ENCODE results near the gene TIMM13. TPM values are rescaled to one million over a fixed set of nuclear protein-coding genes. Genes with fewer than 3 reads are reported as not detected.
A peak's percentile ranks its signal among the peaks of the same experiment; 100 is the strongest.

Gene TIMM13
- total and polyA plus RNA-seq, 3 experiments from 2014 or later = 71.0 to 169 (median 154) TPM

DNA sequence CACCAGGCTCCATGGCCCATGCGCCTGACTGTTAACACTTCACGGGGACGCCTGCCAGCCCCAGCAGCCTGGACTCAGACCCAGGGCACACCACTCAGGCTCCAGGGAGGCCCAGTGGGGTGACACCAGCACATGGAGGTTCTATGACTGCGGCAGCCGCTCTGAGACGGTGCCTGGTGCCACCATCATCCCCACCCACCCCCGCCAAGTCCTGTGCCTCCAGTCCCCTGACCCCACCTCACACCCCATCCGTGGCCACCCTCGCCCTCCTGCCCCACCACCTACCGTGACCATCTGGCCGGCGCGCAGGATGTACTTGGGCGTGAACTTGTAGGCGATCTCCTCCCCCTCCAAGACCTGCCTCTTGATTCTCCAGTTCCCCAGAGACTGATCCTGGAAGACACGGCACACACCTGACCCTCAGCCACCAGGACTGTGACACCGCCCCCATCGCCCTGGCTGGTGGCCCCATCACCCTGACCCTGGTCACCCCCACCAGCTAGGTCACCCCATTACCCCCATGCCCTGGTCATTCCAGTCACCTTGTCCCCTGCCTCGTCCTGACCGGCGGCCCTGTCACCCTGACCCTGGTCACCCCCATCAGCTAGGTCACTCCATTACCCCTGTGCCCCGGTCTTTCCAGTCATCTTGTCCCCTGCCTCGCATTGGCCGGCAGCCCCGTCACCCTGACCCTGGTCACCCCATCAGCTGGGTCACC, 4.9 kb upstream of the TIMM13 start:
- Mint-ChIP-seq H3K27me3 (peaks cover 0 to 3% of the 10 kb centered on the region in 2 donors), H3K27ac (no peak overlapping the region), H3K4me1 (peaks cover 5 to 8% (median 7%) of the 10 kb centered on the region in 3 donors), H3K9me3 (peaks cover 0 to 2% (median 0%) of the 10 kb centered on the region in 5 donors), H3K36me3 (peaks cover 0 to 35% (median 2%) of the 10 kb centered on the region in 3 donors), H3K4me3 (no peak overlapping the region)
- Histone ChIP-seq H3K27me3 (ENCODE audit: insufficient read depth, low read length, poor library complexity, severe bottlenecking) (no peaks in the 10 kb centered on the region), H3K36me3 (ENCODE audit: insufficient read depth, low read length) (no peaks in the 10 kb centered on the region), H3K4me1 (ENCODE audit: insufficient read depth, low read length) (peaks cover 6% of the 10 kb centered on the region), H3K9me3 (ENCODE audit: low read length) (no peaks in the 10 kb centered on the region), H3K27ac (ENCODE audit: low read depth, low read length) (no peak overlapping the region), H3K4me3 (ENCODE audit: low read length) (no peak overlapping the region)
- no peak for DNase-seq
- CTCF ChIA-PET = no interaction called here
- POLR2A ChIA-PET = no interaction called here

DNA sequence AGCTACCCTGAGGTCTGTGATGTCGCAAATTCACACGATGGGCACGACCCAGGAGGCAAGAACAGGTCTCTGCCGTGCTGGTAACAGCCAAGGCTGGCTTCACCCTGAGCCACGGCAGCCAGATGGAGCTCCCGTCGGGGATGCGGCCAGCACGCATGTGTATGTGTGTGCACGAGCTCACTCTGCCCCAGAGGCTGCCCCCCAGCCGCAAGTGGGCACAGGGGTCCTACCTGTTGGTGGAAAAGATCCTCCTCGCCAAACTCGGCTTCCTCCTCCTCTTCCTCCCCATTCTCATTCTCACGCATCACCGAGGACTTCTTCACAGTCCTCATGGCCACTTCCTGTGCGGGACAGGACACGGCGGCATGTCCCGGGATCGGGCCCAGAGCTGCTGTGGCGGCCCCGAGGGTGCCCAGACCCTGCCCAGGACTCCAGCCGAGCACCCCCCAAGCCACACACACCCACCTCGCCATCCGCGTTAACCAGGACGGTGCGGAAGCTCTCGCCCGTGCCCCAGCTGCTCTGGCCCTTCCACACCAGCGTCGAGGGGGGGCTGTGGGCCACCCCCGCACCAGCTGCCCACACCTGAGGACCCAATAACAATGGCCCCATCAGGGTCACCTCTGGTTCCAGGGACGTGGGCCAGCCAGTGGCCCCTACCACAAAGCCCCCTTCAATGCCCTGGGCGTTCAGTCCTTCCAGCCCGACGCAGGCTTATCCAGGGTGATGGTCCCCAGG, 4.1 kb upstream of the TIMM13 start:
- Histone ChIP-seq H3K4me3 (ENCODE audit: low read length) (no peak overlapping the region), H3K36me3 (ENCODE audit: insufficient read depth, low read length) (no peaks in the 10 kb centered on the region), H3K27me3 (ENCODE audit: insufficient read depth, low read length, poor library complexity, severe bottlenecking) (no peaks in the 10 kb centered on the region), H3K27ac (ENCODE audit: low read depth, low read length) (no peak overlapping the region), H3K9me3 (ENCODE audit: low read length) (no peaks in the 10 kb centered on the region), H3K4me1 (ENCODE audit: insufficient read depth, low read length) (peaks cover 10% of the 10 kb centered on the region)
- POLR2A ChIA-PET = no interaction called here
- no peak for DNase-seq
- H3K27me3 Mint-ChIP-seq = peaks cover 0 to 3% of the 10 kb centered on the region in 2 donors
- H3K9me3 Mint-ChIP-seq = peaks cover 0 to 2% (median 0%) of the 10 kb centered on the region in 5 donors
- H3K4me3 Mint-ChIP-seq = no peak overlapping the region
- H3K36me3 Mint-ChIP-seq = peaks cover 0 to 35% (median 2%) of the 10 kb centered on the region in 3 donors
- CTCF ChIA-PET = no interaction called here
- peaks cover 6 to 13% (median 10%) of the 10 kb centered on the region in 3 donors for H3K4me1 Mint-ChIP-seq
- peak overlapping the region in 1 of 8 donors; percentile 68 for H3K27ac Mint-ChIP-seq

DNA sequence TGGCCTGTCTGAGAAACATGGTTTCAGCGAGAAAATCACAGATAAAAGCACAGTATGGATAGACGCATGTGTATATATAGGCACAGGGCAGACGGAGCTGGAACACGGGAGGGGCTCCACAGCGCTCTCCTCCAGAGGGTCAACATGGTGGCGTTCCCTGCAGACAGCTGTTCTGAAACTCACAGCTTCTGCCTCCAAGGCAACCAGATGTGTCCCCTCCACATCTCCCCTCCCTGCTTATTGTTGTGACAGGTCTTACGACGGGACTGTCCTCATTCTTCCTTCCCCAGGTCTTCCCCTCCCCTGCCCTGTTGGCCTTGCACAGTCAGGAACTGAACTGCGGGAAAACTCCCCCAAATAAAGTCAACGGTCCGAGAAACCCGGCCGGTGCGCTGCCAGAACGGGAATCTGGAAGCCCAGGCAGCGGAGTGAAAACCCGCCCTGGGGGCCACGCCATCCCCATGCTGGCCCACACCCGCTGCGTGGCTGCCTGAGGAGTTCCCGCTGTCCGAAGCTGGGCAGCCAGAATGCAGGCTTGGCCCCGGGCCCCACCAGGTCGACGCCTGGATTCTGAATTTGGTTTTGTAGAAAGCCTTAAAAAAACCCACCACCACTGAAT, 2.6 kb upstream of the TIMM13 start:
- peak overlapping the region in 3 of 7 donors; percentile 3 to 51 (median 27) for H3K4me3 Mint-ChIP-seq
- POLR2A ChIA-PET = no interaction called here

DNA sequence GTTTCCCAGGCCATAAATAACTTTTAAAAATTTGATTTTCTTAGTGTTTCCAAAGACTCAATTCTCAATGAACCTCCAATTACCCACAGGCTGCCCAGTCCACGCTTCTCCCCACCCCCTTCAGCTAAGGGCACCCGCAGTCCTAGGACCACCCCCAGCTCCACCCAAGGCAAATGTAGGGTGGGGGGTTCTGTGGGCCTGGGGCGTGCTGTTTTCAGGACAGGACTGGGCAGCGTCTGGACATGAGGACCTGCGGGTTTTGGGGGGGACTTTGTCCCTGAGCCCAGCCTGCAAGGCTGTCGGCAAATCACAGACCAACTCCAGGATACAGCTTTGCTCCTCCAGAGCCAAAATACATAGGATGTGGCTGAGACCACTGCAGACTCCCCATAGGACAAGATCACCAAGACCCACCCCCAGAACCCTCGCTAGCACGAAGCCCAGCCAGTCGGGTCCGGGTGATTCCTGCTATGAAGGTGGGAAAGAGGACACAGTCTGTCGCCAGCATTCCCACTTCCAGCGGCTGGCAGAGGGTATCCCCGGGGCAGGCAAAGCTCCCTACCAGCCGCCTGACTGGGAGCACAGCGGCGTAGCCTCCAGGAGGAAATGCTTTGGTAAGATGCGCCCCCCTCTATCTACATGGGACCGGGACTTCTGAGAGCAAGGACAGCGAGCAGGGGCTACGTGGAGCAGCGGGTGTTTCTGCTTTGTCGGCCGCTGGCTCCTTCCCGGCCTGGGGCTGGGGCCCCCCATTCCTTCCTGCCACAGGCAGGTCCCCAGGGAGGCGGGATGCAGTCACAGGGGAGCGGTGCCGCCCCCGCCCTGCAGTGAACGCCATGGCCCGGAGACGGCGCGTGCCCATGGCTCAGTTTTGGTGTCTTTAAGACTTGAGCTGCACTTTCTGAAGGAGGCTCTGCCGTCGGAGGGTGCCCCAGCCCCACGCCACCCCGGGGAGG, 1.6 kb upstream of the TIMM13 start:
- Histone ChIP-seq H3K9me3 (ENCODE audit: low read length) (no peaks in the 10 kb centered on the region), H3K36me3 (ENCODE audit: insufficient read depth, low read length) (no peaks in the 10 kb centered on the region), H3K27ac (ENCODE audit: low read depth, low read length) (peak overlapping the region; percentile 91), H3K4me3 (ENCODE audit: low read length) (no peak overlapping the region), H3K4me1 (ENCODE audit: insufficient read depth, low read length) (peaks cover 19% of the 10 kb centered on the region), H3K27me3 (ENCODE audit: insufficient read depth, low read length, poor library complexity, severe bottlenecking) (no peaks in the 10 kb centered on the region)
- peaks cover 0 to 29% (median 2%) of the 10 kb centered on the region in 3 donors for H3K36me3 Mint-ChIP-seq
- POLR2A ChIA-PET = interaction anchor here (0.5 to 1.6 kb wide), 2 partner anchors 34 to 47 kb away, joined by 3 to 7 read pairs; partner anchors contain the start of gene GADD45B
- peaks cover 0 to 2% (median 0%) of the 10 kb centered on the region in 5 donors for H3K9me3 Mint-ChIP-seq
- CTCF ChIA-PET = interaction anchor here (0.8 to 1.4 kb wide), 4 partner anchors 10 to 207 kb away, joined by 3 read pairs; partner anchors contain the start of gene LMNB2
- H3K4me3 Mint-ChIP-seq = peak overlapping the region in 1 of 7 donors; percentile 11
- H3K4me1 Mint-ChIP-seq = peaks cover 10 to 19% (median 13%) of the 10 kb centered on the region in 3 donors
- DNase-seq = no peak
- H3K27ac Mint-ChIP-seq = peak overlapping the region in 2 of 8 donors; percentile 3 to 68
- H3K27me3 Mint-ChIP-seq = peaks cover 0 to 2% of the 10 kb centered on the region in 2 donors

More for the DNA sequence above, 2.6 kb upstream of the TIMM13 start:
- H3K9me3 Mint-ChIP-seq = peaks cover 0 to 2% (median 0%) of the 10 kb centered on the region in 5 donors
- Histone ChIP-seq H3K27ac (ENCODE audit: low read depth, low read length) (no peak overlapping the region), H3K9me3 (ENCODE audit: low read length) (no peaks in the 10 kb centered on the region), H3K36me3 (ENCODE audit: insufficient read depth, low read length) (no peaks in the 10 kb centered on the region), H3K4me1 (ENCODE audit: insufficient read depth, low read length) (peaks cover 19% of the 10 kb centered on the region), H3K4me3 (ENCODE audit: low read length) (no peak overlapping the region), H3K27me3 (ENCODE audit: insufficient read depth, low read length, poor library complexity, severe bottlenecking) (no peaks in the 10 kb centered on the region)
- peaks cover 10 to 19% (median 13%) of the 10 kb centered on the region in 3 donors for H3K4me1 Mint-ChIP-seq
- CTCF ChIA-PET = interaction anchor here (1.0 kb wide), 1 partner anchor 9 kb away, joined by 3 read pairs; no protein-coding TSS in a partner anchor
- H3K27ac Mint-ChIP-seq = peak overlapping the region in 4 of 8 donors; percentile 42 to 82 (median 69)
- peaks cover 0 to 3% of the 10 kb centered on the region in 2 donors for H3K27me3 Mint-ChIP-seq
- no peak for DNase-seq
- H3K36me3 Mint-ChIP-seq = peaks cover 0 to 32% (median 2%) of the 10 kb centered on the region in 3 donors

DNA sequence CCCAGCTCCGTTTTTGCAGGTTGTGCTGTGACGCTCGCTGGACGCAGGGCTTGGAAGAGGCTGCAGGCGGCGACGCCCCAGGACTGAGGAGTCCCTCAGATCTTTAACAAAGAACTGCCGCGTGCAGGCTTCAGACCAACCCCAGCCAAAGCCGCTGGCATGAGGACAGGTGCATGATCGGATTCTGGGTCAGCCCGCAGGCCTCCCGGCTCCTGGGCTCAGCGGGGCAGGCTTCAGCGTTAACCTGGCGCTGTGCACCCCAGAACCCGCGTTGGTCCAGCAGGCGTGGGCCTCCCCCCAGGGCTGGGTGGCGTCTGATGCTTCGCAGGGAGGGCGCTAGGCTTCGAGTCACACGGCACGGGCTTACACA, 920 bp upstream of the TIMM13 start:
- H3K36me3 Mint-ChIP-seq = peaks cover 0 to 32% (median 2%) of the 10 kb centered on the region in 3 donors
- H3K4me3 ChIP-seq (ENCODE audit: low read length) = peak overlapping the region; percentile 84
- no peaks in the 10 kb centered on the region for H3K27me3 ChIP-seq (ENCODE audit: insufficient read depth, low read length, poor library complexity, severe bottlenecking)
- peaks cover 0 to 2% of the 10 kb centered on the region in 2 donors for H3K27me3 Mint-ChIP-seq
- H3K27ac Mint-ChIP-seq = peak overlapping the region in 3 of 8 donors; percentile 21 to 98 (median 95)
- H3K9me3 Mint-ChIP-seq = peaks cover 0 to 2% (median 0%) of the 10 kb centered on the region in 5 donors
- H3K4me3 Mint-ChIP-seq = peak overlapping the region in 4 of 7 donors; percentile 92 to 99 (median 95)
- peak overlapping the region; percentile 91 for H3K27ac ChIP-seq (ENCODE audit: low read depth, low read length)
- no peak for DNase-seq
- ChIA-PET CTCF (interaction anchor here (0.6 to 1.4 kb wide), 11 partner anchors 8 to 482 kb away, joined by 3 to 6 read pairs (median 3); partner anchors contain the start of gene LMNB2), POLR2A (interaction anchor here (0.5 to 1.6 kb wide), 8 partner anchors 28 to 553 kb away, joined by 3 to 13 read pairs (median 4); partner anchors contain the start of genes GADD45B and LMNB2)
- no peaks in the 10 kb centered on the region for H3K36me3 ChIP-seq (ENCODE audit: insufficient read depth, low read length)
- peaks cover 10 to 19% (median 13%) of the 10 kb centered on the region in 3 donors for H3K4me1 Mint-ChIP-seq
- no peaks in the 10 kb centered on the region for H3K9me3 ChIP-seq (ENCODE audit: low read length)
- peaks cover 19% of the 10 kb centered on the region for H3K4me1 ChIP-seq (ENCODE audit: insufficient read depth, low read length)

DNA sequence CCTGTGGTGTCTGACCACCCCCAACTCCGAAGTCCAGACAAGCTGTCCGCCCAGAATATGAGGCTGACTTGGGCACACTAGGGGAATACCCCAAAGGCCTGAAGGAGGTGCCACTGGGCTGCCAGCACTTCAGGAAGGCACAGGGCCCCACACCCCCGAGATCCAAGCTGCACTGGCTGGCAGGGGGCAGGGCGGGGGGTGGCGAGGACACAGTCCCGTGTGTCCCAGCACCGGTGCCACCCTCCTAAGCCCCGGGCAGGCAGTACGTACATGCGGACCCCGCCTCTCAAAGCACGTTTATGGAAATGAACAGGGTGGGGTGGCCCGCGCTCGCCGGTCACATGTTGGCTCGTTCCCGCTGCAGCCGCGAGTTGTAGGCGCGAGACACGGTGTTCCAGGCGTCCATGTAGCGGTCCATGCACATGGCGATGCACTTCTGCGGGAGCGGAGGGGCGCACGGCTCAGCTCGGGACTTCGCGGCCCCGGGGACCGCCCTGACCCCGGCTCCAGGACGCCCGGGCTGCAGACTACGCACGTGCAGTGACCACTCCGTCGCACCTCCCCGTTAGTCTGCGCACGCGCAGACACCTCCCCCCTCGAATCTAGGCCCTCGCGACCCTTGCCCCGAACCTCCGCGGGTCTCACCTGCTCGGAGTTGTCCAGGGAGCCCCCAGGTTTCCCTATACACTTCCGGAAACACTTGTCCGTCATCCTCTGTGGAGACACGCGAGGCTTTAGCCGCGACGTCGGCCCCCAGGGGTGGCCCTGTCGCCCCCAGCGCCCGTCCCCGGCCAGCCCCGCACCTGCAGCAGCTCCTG, 566 bp downstream of the TIMM13 start:
- POLR2A ChIA-PET = interaction anchor here (0.5 to 1.6 kb wide), 6 partner anchors 30 to 551 kb away, joined by 3 to 10 read pairs (median 4); partner anchors contain the start of genes GADD45B and LMNB2
- H3K36me3 Mint-ChIP-seq = peaks cover 0 to 32% (median 2%) of the 10 kb centered on the region in 3 donors
- CTCF ChIA-PET = interaction anchor here (0.8 to 1.3 kb wide), 6 partner anchors 153 to 322 kb away, joined by 3 to 6 read pairs (median 3); no protein-coding TSS in a partner anchor
- Histone ChIP-seq H3K36me3 (ENCODE audit: insufficient read depth, low read length) (no peaks in the 10 kb centered on the region), H3K27ac (ENCODE audit: low read depth, low read length) (peak overlapping the region; percentile 91), H3K4me1 (ENCODE audit: insufficient read depth, low read length) (peaks cover 19% of the 10 kb centered on the region), H3K4me3 (ENCODE audit: low read length) (peak overlapping the region; percentile 84), H3K9me3 (ENCODE audit: low read length) (no peaks in the 10 kb centered on the region), H3K27me3 (ENCODE audit: insufficient read depth, low read length, poor library complexity, severe bottlenecking) (no peaks in the 10 kb centered on the region)
- H3K4me1 Mint-ChIP-seq = peaks cover 10 to 19% (median 13%) of the 10 kb centered on the region in 3 donors
- H3K4me3 Mint-ChIP-seq = peak overlapping the region; percentile 91 to 99 (median 94)
- peaks cover 0 to 2% (median 0%) of the 10 kb centered on the region in 5 donors for H3K9me3 Mint-ChIP-seq
- H3K27ac Mint-ChIP-seq = peak overlapping the region; percentile 95 to 99 (median 97)
- peak in 2 of 5 donors; percentile 40 to 63 for DNase-seq
- H3K27me3 Mint-ChIP-seq = peaks cover 0 to 2% of the 10 kb centered on the region in 2 donors
